Omental fat pad (tissue), 4 donors: ENCODE measurements around the gene PGBD5. TPM values are rescaled to one million over a fixed set of nuclear protein-coding genes. Genes with fewer than 3 reads are reported as not detected.

Source experiments
- ATAC-seq: fragments of 150-250 bp; one replicate; pipeline ENCODE4 v1.9.1; 2016; ENCODE audit warnings: mild to moderate bottlenecking, moderate library complexity; ENCODE audit not compliant: low FRiP score
- DNase-seq: peaks from one replicate; pipeline ENCODE4 v3.0.0-alpha.2; 2019; ENCODE audit warnings: low spot score
- CTCF ChIP-seq, 3 donors: fragments of 450-650 bp; IDR thresholded peaks; one replicate each; pipeline ENCODE4 v1.5.1; 2016 to 2017; ENCODE audit warnings: antibody characterized with exemption in 3 of 3, mild to moderate bottlenecking in 3 of 3, moderate library complexity in 2 of 3
- total RNA-seq, 4 donors: library from RNA; depleted of rRNA; stranded (reverse); fragments of >200 nt; gene quantifications; one replicate each; pipeline ENCODE4 v1.1.0, GENCODE V29; 2016

Gene PGBD5
- total RNA-seq, 4 donors from 2014 or later: 0.37 to 1.4 (median 0.60) TPM; not detected in 1

- no peak for TF ChIP-seq CTCF (IDR thresholded peaks at IDR 0.05)
- ATAC-seq (no peak), DNase-seq (no peak)
These were observed 104.8 kb downstream of the PGBD5 start for GRCh38 chr1:230321341-230321740.

- no peak for DNase-seq
- TF ChIP-seq CTCF (IDR thresholded peaks at IDR 0.05): no peak
- no peak for ATAC-seq
These were observed 105.3 kb downstream of the PGBD5 start for GRCh38 chr1:230320804-230321203.

- no peak for TF ChIP-seq CTCF (IDR thresholded peaks at IDR 0.05)
- ATAC-seq (no peak), DNase-seq (no peak)
These were observed 107.0 kb downstream of the PGBD5 start for GRCh38 chr1:230319014-230319747.

- TF ChIP-seq CTCF (IDR thresholded peaks at IDR 0.05): no peak
- DNase-seq (no peak), ATAC-seq (no peak)
These were observed 108.0 kb downstream of the PGBD5 start for GRCh38 chr1:230317823-230318819.

- no peak for TF ChIP-seq CTCF (IDR thresholded peaks at IDR 0.05)
- DNase-seq (no peak), ATAC-seq (no peak)
These were observed 109.0 kb downstream of the PGBD5 start for GRCh38 chr1:230316864-230317745.

- ATAC-seq: no peak
These were observed 111.0 kb downstream of the PGBD5 start for GRCh38 chr1:230315099-230315498.

More at GRCh38 chr1:230315099-230315498, 111.0 kb downstream of the PGBD5 start:
- TF ChIP-seq CTCF (IDR thresholded peaks at IDR 0.05): no peak
- no peak for DNase-seq
